ENCODE results near the gene CZIB.
"Not testable (repeated sequence)": the region's sequence is repeated elsewhere in the genome, so short reads cannot be mapped to it uniquely, and the experiment has no call there.

Gene CZIB

DNA sequence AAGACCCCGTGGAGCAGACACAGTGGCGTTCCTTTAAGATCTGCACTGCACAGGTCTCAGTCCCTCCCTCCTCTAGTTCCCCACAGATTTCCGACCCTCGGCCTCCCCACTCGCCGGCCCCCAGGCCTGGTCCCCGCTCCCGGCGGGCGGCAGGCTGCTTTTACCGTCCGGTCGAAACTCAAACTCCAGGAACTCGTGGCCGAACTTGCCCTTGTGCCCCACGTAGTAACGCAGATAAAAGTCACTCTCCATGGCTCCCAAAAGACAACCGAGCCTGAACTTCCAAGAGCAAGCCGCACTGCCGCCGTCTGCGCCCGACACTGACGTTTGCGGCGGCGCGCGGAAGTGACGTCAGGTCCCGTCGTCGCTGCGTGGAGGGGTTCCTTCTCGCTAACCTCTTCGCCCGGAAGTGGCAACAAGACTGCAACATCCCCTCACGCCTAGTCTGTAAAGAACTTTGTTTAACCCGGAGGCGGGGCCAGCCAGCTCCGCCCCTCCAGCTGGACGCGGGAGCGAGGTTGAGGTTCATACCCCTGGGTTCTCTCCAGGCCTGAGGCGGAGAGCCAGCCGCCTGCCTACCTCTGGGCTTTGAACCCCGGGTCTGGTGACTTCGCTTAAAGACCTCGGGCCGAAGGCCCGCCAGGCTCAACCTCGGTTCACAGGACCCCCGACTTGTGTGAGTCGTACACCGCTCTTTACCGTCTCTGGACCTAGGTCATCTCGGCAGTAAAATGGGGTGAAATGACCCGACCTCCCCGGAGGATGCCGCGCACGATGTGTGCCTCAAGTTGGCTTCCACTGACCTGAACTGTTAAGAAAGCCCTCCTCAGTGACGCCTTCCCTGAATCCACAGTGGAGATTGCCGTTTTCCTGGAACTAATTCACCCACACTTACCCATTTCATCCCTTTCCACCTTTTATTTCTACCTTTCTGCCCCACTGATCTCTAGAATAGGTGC, 18.0 kb upstream of the CZIB start, which contains the start of gene MAGOH:
TSS of gene MAGOH (minus strand) at position 322 of the 959 bp plus-strand sequence. CDS start at position 252, 70 bp downstream.
- peak; percentile 93 for DNase-seq (ENCODE audit: low spot score)

GRCh38 chr1:53237638-53238037, 17.2 kb upstream of the CZIB start:
- no peak for DNase-seq (ENCODE audit: low spot score)

- no peak for DNase-seq (ENCODE audit: low spot score)
Observed at GRCh38 chr1:53220962-53221286, 490 bp upstream of the CZIB start.

GRCh38 chr1:53219711-53220110, 723 bp downstream of the CZIB start:
- DNase-seq (ENCODE audit: low spot score) = no peak

- DNase-seq (ENCODE audit: low spot score) = no peak
Observed at GRCh38 chr1:53218201-53218600, 2.2 kb downstream of the CZIB start.

GRCh38 chr1:53214376-53214940, 6.0 kb downstream of the CZIB start:
- DNase-seq (ENCODE audit: low spot score) = no peak

GRCh38 chr1:53210954-53211353, 9.5 kb downstream of the CZIB start:
- no peak for DNase-seq (ENCODE audit: low spot score)

GRCh38 chr1:53210352-53210751, 10.1 kb downstream of the CZIB start:
- no peak for DNase-seq (ENCODE audit: low spot score)

DNA sequence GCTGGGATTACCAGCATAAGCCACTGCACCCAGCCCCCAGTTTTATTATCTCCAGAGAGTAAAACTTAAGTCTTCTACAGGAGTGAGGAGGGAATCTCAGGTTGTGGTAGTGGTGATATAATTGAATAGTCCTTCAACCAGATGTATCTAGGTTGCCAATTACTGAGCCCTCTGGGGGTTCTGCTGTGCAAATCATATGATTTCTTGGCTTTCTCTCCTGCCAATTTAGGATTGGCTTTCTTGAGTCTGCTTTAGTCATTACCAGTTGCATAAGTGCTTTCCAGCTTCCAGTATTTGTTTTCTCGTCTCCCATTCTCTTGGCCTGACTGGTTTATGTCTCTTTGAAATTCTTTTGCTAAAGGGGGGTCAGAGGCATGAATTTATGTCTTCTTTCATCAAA, 12.7 kb downstream of the CZIB start:
- no peak for DNase-seq (ENCODE audit: low spot score)

DNA sequence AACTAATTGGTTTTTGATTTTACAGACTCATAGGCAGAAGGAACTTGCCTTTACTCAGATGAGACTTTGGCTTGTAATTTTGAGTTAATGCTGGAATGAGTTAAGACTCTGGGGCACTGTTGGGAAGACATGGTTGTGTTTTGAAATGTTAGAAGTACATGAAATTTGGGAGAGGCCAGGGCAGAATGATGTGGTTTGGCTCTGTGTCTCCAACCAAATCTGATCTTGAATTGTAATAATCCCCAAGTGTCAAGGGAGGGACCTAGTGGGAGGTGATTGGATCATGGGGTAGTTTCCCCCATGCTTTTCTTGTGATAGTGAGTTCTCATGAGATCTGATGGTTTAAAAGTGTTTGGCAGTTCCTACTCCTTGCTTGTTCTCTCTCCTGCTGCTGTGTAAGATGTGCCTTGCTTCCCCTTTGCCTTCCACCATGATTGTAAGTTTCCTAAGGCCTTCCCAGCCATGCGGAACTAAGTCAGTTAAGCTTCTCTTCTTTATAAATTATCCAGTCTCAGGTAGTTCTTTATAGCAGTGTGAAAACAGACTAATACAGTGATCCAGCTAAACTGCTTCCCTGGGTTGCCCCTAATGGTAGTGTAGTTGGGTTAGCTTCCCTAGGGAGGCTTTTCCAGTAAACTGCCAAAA, 13.6 kb downstream of the CZIB start:
- DNase-seq (ENCODE audit: low spot score) = no peak

DNA sequence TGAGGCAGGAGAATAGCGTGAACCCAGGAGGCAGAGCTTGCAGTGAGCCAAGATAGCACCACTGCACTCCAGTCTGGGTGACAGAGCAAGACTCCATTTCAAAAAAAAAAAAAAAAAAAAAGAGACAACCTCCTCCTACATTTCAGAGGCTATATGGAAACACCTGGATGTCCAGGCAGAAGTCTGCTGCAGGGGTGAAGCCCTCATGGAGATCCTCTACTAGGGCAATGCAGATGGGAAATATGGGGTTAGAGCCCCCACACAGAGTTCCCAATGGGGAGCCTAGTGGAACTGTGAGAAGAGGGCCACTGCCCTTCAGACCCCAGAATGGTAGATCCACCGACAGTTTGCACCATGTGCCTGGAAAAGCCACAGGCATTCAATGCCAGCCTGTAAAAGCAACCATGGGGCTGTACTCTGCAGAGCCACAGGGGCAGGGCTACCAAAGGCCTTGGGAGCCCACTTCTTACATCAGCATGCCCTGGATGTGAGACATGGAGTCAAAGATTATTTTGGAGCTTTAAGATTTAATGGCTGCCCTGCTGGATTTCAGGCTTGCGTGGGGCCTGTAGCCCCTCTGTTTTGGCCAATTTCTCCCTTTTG, 14.2 kb downstream of the CZIB start:
- DNase-seq (ENCODE audit: low spot score) = not testable (repeated sequence)

GRCh38 chr1:53205496-53205895, 14.9 kb downstream of the CZIB start:
- DNase-seq (ENCODE audit: low spot score) = not testable (repeated sequence)

DNA sequence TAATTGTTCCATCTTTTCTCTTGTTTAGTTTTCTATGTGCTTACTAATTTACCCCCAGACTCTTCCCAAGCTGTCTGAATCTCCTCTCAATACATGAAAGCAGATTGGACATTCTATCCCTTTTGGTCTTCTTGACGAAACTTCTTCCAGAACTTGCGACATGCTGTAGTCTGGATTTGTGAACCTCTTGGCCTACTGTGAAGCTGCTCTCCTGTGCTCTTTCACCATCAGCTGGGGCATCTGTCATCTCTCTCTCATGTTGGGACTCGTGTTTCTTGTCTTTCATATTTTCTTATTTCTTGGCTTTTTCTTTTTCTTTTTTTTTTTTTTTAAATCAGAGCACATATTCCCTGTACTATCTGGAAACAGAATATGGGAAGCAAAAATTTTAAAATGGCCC, 17.0 kb downstream of the CZIB start:
- DNase-seq (ENCODE audit: low spot score) = no peak

DNA sequence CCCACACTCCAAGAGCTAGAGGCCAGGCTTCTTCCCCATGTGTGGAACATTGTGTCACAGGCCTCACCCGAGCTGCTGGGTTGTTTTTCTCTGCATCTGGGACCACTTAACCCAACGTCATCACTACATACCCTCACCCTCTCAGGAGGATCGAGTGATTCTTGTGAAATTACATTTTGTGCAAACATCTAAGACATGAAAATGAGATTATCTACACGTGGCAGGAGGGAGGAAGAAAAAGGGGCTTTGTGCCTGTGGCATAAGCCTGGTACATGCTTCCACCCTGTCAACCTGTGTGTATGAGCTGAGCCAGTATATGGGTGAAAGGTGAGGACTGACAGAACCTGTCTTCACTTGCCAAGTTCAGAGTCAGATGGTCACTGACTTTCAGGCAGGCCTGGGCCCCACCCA, 22.2 kb downstream of the CZIB start:
- DNase-seq (ENCODE audit: low spot score) = no peak

DNA sequence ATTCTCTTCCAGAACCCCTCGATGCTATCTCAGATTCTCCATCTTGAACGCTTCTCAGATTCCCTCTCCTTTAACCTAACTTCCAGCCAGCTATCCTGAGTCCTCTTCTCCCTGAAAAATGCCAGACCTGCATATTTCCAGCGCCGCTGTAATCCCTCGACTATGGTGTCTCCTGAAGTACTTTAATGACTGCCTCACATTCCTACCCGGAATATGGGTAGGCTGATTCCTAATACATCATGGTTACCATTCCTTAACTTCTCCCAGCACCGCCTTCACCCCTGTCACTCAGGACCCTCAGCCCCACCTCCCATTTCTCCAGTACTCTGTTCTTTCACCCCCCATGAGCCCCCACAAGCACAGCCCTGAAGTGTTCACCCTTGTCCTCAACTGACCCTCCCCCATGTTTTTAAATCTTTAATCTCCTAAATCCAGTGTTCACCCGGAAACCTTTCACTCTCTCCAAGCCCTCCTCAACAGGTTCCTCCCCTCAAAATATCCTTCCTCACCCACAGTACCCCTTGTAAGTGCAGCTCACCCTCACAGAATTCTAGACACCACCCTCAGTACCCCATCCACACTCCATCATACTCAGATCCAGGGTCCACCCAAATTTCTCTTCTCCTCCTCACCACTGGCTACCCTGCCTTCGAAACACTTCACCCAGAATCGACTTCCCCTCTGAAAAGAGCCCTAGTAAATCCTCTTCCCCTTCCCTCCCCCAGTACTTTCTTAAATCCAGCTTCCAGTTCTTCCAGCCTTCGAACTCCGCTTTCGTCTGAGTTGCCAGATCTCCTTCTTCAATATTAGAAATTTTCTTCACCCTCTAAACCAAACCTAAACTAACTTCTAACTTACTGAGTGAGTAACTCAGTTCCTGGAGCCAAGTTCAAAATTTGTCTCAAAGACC, 22.9 kb downstream of the CZIB start:
- no peak for DNase-seq (ENCODE audit: low spot score)

DNA sequence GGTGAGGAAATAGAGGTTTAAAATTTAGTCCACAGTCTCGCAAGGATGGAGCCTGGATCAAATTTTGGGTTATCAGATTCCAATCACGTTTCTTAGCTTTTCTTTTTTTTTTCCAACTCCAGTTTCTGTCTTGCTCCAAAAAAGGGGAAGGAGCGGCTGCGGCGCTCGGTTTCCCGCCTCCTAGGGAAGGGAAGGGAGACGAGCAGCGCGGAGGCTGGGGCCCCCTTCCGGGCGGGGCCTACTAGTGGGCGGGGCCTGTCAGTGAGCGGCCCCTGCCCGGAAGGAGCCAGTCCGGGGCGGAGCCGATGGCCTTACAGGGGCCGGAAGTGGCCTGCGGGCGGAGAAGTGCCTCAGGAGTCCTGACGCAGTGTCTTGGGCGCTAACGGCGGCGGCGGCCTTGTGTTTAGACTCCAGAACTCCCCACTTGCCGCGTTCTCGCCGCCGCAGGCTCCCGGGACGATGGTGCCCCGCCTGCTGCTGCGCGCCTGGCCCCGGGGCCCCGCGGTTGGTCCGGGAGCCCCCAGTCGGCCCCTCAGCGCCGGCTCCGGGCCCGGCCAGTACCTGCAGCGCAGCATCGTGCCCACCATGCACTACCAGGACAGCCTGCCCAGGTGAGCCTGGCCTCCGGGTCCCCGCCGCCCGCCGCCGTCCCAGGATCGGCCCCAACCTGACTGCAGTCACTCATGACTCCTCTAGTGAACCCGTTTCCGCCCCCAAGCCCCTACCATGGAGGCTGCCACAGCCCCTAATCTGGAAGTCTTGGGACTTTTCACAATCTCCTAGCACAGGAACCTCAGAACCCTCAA, 23.7 kb downstream of the CZIB start, which contains the start of gene CPT2:
TSS of gene CPT2 (plus strand) at position 340 of the 806 bp plus-strand sequence. CDS start at position 460, 120 bp downstream.
- DNase-seq (ENCODE audit: low spot score) = peak; percentile 93

DNA sequence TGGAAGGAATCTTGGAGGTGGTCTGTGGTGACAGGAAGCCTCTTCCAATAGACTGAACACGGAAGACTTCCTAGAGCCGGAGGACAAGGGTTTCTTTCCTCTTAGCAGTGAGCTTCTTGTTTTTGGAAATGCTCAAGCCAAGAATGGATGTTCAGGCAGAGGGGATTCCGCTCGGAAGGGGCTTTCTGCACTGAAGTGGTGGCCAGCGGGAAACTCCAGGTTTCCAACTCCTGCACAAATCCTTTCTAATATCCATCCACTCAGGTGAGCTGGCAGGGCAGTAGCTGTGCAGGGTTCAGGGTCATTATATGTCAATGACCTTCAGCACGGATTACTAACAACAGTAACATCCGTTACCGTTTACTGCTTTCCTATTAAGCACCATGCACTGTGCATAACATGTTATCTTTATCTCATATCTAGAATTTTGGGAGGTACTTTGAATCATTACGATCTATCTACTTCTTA, 24.4 kb downstream of the CZIB start:
- no peak for DNase-seq (ENCODE audit: low spot score)

GRCh38 chr1:53195246-53196016, 25.0 kb downstream of the CZIB start:
- no peak for DNase-seq (ENCODE audit: low spot score)

GRCh38 chr1:53190210-53190611, 30.2 kb downstream of the CZIB start:
- no peak for DNase-seq (ENCODE audit: low spot score)

GRCh38 chr1:53189061-53189460, 31.4 kb downstream of the CZIB start:
- no peak for DNase-seq (ENCODE audit: low spot score)

Measured in CD4-positive, alpha-beta T cell treated with Interleukin-6 at 100 ng/mL for 8 hours (primary cell).